ENCODE results near the gene CFP. TPM values are rescaled to one million over a fixed set of nuclear protein-coding genes. Genes with fewer than 3 reads are reported as not detected.

The CFP gene
- total and polyA plus RNA-seq, 2 donors (not counting 1 experiment from before 2014, with no cell fraction given) = 0.59 to 3.8 TPM

- ChIA-PET POLR2A (no interaction called here), CTCF (no interaction called here)
- H3K4me1 ChIP-seq (ENCODE audit: control insufficient read depth in 2 of 2, insufficient read depth in 2 of 2, low read length in 2 of 2) = peaks cover under 1 to 2% of the 10 kb centered on the region in 2 donors
- TF ChIP-seq EZH2 (IDR thresholded peaks at IDR 0.05; ENCODE audit: borderline replicate concordance, insufficient read depth, low read depth, low read length, poor library complexity, severe bottlenecking) (no peak), CTCF (IDR thresholded peaks at IDR 0.05) (no peak)
- Mint-ChIP-seq H3K27ac (no peak overlapping the region), H3K4me1 (no peaks in the 10 kb centered on the region), H3K4me3 (no peak overlapping the region), H3K27me3 (no peaks in the 10 kb centered on the region), H3K9me3 (ENCODE audit: insufficient read depth) (no peaks in the 10 kb centered on the region)
- no peak overlapping the region for H2AFZ ChIP-seq (ENCODE audit: insufficient read depth, low read depth, low read length, poor library complexity, severe bottlenecking)
- WGBS (ENCODE audit: insufficient coverage) = no CpG with 5 or more reads among the region's 5 CpGs
- H3K9me3 ChIP-seq (ENCODE audit: control extremely low read depth in 1 of 3, control insufficient read depth in 2 of 3, insufficient read depth in 1 of 3, low read length in 2 of 3) = no peaks in the 10 kb centered on the region
- H3K79me2 ChIP-seq (ENCODE audit: control insufficient read depth, insufficient read depth, low read length) = no peaks in the 10 kb centered on the region
- no peaks in the 10 kb centered on the region for H4K20me1 ChIP-seq (ENCODE audit: control insufficient read depth, insufficient read depth, low read length, poor library complexity, severe bottlenecking)
- H3K27ac ChIP-seq (ENCODE audit: low read length in 2 of 2) = no peak overlapping the region
- H3K4me2 ChIP-seq (replicated peaks; ENCODE audit: low read depth, low read length, poor library complexity, severe bottlenecking) = no peak overlapping the region
- ATAC-seq (ENCODE audit: low read depth) (no peak), DNase-seq (no peak)
- H3K27me3 ChIP-seq (replicated peaks in 1 of 4; ENCODE audit: control extremely low read depth in 1 of 4, control insufficient read depth in 3 of 4, insufficient read depth in 4 of 4, low read length in 3 of 4) = no peaks in the 10 kb centered on the region
- no peak overlapping the region for H3K9ac ChIP-seq (ENCODE audit: low read length)
- no peak overlapping the region for H3K4me3 ChIP-seq (ENCODE audit: control extremely low read depth in 1 of 5, extremely low read depth in 1 of 5, insufficient read depth in 1 of 5, low read depth in 2 of 5, low read length in 4 of 5)
- intact Hi-C loops (cut with micrococcal nuclease) = no loop called here
- no peaks in the 10 kb centered on the region for H3K36me3 ChIP-seq (replicated peaks in 1 of 2; ENCODE audit: control extremely low read depth in 1 of 2, control insufficient read depth in 1 of 2, extremely low read depth in 1 of 2, insufficient read depth in 2 of 2, low read length in 1 of 2)
These were observed 35.0 kb upstream of the CFP start for GRCh38 chrX:47664737-47665136.

GRCh38 chrX:47662144-47662657 is 32.5 kb upstream of the CFP start:
- H3K9me3 Mint-ChIP-seq (ENCODE audit: insufficient read depth) = no peaks in the 10 kb centered on the region
- no peak for ATAC-seq (ENCODE audit: low read depth)
- WGBS (ENCODE audit: insufficient coverage) = no CpG with 5 or more reads among the region's 1 CpG
- Histone ChIP-seq H3K4me3 (ENCODE audit: control extremely low read depth in 1 of 5, extremely low read depth in 1 of 5, insufficient read depth in 1 of 5, low read depth in 2 of 5, low read length in 4 of 5) (no peak overlapping the region), H3K4me1 (ENCODE audit: control insufficient read depth in 2 of 2, insufficient read depth in 2 of 2, low read length in 2 of 2) (peaks cover 10 to 16% of the 10 kb centered on the region in 2 donors), H3K79me2 (ENCODE audit: control insufficient read depth, insufficient read depth, low read length) (peaks cover 4% of the 10 kb centered on the region), H4K20me1 (ENCODE audit: control insufficient read depth, insufficient read depth, low read length, poor library complexity, severe bottlenecking) (no peaks in the 10 kb centered on the region), H3K36me3 (replicated peaks in 1 of 2; ENCODE audit: control extremely low read depth in 1 of 2, control insufficient read depth in 1 of 2, extremely low read depth in 1 of 2, insufficient read depth in 2 of 2, low read length in 1 of 2) (peaks cover 0 to 1% of the 10 kb centered on the region in 2 experiments), H2AFZ (ENCODE audit: insufficient read depth, low read depth, low read length, poor library complexity, severe bottlenecking) (no peak overlapping the region), H3K27me3 (replicated peaks in 1 of 4; ENCODE audit: control extremely low read depth in 1 of 4, control insufficient read depth in 3 of 4, insufficient read depth in 4 of 4, low read length in 3 of 4) (no peaks in the 10 kb centered on the region), H3K27ac (ENCODE audit: low read length in 2 of 2) (no peak overlapping the region), H3K9ac (ENCODE audit: low read length) (no peak overlapping the region), H3K4me2 (replicated peaks; ENCODE audit: low read depth, low read length, poor library complexity, severe bottlenecking) (no peak overlapping the region), H3K9me3 (ENCODE audit: control extremely low read depth in 1 of 3, control insufficient read depth in 2 of 3, insufficient read depth in 1 of 3, low read length in 2 of 3) (no peaks in the 10 kb centered on the region)
- no peak for DNase-seq
- intact Hi-C loops (cut with micrococcal nuclease) = no loop called here
- ChIA-PET POLR2A (interaction anchor here (0.7 kb wide), 1 partner anchor 806 kb away, joined by 3 read pairs; no protein-coding TSS in a partner anchor), CTCF (interaction anchor here (0.7 kb wide), 1 partner anchor 815 kb away, joined by 3 read pairs; no protein-coding TSS in a partner anchor)
- no peak overlapping the region for H3K27ac Mint-ChIP-seq
- H3K27me3 Mint-ChIP-seq = no peaks in the 10 kb centered on the region
- no peak overlapping the region for H3K4me3 Mint-ChIP-seq
- peaks cover 14% of the 10 kb centered on the region for H3K4me1 Mint-ChIP-seq
- TF ChIP-seq CTCF (IDR thresholded peaks at IDR 0.05) (no peak), EZH2 (IDR thresholded peaks at IDR 0.05; ENCODE audit: borderline replicate concordance, insufficient read depth, low read depth, low read length, poor library complexity, severe bottlenecking) (no peak)

Data from B cell (primary cell).